Right cardiac atrium (tissue), 5 donors: Measurements from ENCODE around the gene UBE2K. TPM values are rescaled to one million over a fixed set of nuclear protein-coding genes. Genes with fewer than 3 reads are reported as not detected.
"Not testable (repeated sequence)": the region's sequence is repeated elsewhere in the genome, so short reads cannot be mapped to it uniquely, and the experiment has no call there.

ENCODE experiments used
- ATAC-seq, 2 donors: fragments of 200-7000 bp; cut with Tn5 transposase; one replicate each; pipeline versions ENCODE4 v1.8.0 to v1.9.1; 2020; ENCODE audit warnings: moderate library complexity in 2 of 2, mild to moderate bottlenecking in 1 of 2
- DNase-seq, 3 donors: peaks; one replicate each; pipeline ENCODE4 v3.0.0-alpha.2; 2020
- H3K27ac ChIP-seq: one replicate; pipeline ENCODE4 v1.5.1; 2013; ENCODE audit warnings: mild to moderate bottlenecking, low read length, control low read depth, moderate library complexity
- H3K27me3 ChIP-seq: one replicate; pipeline ENCODE4 v1.6.1; 2013; ENCODE audit not compliant: control insufficient read depth, insufficient read depth
- H3K4me1 ChIP-seq: one replicate; pipeline ENCODE4 v1.6.1; 2013; ENCODE audit warnings: low read length; ENCODE audit not compliant: control insufficient read depth, insufficient read depth
- H3K4me3 ChIP-seq: one replicate; pipeline ENCODE4 v1.5.1; 2013; ENCODE audit warnings: low read length, control low read depth
- H3K9me3 ChIP-seq: one replicate; pipeline ENCODE4 v1.6.1; 2013; ENCODE audit warnings: low read length; ENCODE audit not compliant: control insufficient read depth
- WGBS: extraction: QIAGEN DNeasy Blood & Tissue Kit; methylation state at CpG from one replicate; pipeline ENCODE4 v1.1.7; 2013; 5-methylcytosine and 5-hydroxymethylcytosine counted together
- intact Hi-C, 4 donors: fragments of 100-400 bp; cut with DNase I; formaldehyde crosslinking; loops; one replicate each; pipeline versions ENCODE4 v1.11.0 to v1.14.0; 2022 to 2023
- long read RNA-seq, 4 donors: library from polyadenylated mRNA; unstranded; transcript quantifications; one replicate each; pipeline ENCODE4 v2.0.0, GENCODE V29; 2020 to 2021
- polyA plus RNA-seq: library from polyadenylated mRNA; stranded (reverse); fragments of 200-250 nt; gene quantifications from one replicate; pipeline ENCODE4 v1.2.3, GENCODE V29; 2013
- total RNA-seq, 4 donors: library from RNA; stranded (reverse); fragmentation: NEBNext Ultra II Directional; extraction: Animal tissue kit (Norgen Biotek cat#: 25700); gene quantifications; one replicate each; pipeline ENCODE4 v1.2.1, GENCODE V29; 2021
- donor health status: healthy with polysubstance abuse.
- donor health status: DM: no; HTN: yes; CAD: no.
- donor health status: DM: no; HTN: no; CAD: no.
- donor health status: DM: no; HTN: yes; CAD: no; lungs with severe emphysema.
- donor health status: DM: yes; HTN: yes; CAD: no.

The UBE2K gene
- total RNA-seq (10 to 100 TPM; 55.4 to 59.5 (median 57.4) TPM), polyA plus RNA-seq (38.2 TPM)
- long read RNA-seq, donor 1, full-length matches to known transcripts, result 22 of 29 reads
- long read RNA-seq, donor 1, partial matches to known transcripts, result 3 of 29 reads
- long read RNA-seq, donor 1, other reads (novel, unspliced or antisense), result 4 of 29 reads
- long read RNA-seq, donor 2, full-length matches to known transcripts, result 9 of 14 reads
- long read RNA-seq, donor 2, partial matches to known transcripts, result 1 of 14 reads
- long read RNA-seq, donor 2, other reads (novel, unspliced or antisense), result 4 of 14 reads
- long read RNA-seq, donor 3, full-length matches to known transcripts, result 36 of 48 reads
- long read RNA-seq, donor 3, partial matches to known transcripts, result 0 of 48 reads
- long read RNA-seq, donor 3, other reads (novel, unspliced or antisense), result 12 of 48 reads
- long read RNA-seq, donor 4, full-length matches to known transcripts, result 7 of 10 reads
- long read RNA-seq, donor 4, partial matches to known transcripts, result 0 of 10 reads
- long read RNA-seq, donor 4, other reads (novel, unspliced or antisense), result 3 of 10 reads

- intact Hi-C loops, result loop anchor here (2.0 to 10.0 kb wide), 6 partner anchors 137 to 607 kb away; partner anchors contain the start of genes PDS5A (in 4 of the 4) and N4BP2 (in 1 of the 4)
- Histone ChIP-seq H3K9me3 (no peaks in the 10 kb centered on the region), H3K4me3 (peak within 1 kb of the TSS; percentile 63), H3K4me1 (no peaks in the 10 kb centered on the region), H3K27ac (peak within 1 kb of the TSS; percentile 92), H3K27me3 (no peaks in the 10 kb centered on the region)
- under 1% methylated on average over 84 of the region's 84 CpGs for WGBS
- DNase-seq (peak; percentile 92 to 97 (median 97)), ATAC-seq (peak; percentile 99 to 100)
Measured at GRCh38 chr4:39697740-39698423, at the start of gene UBE2K. UBE2K (plus strand) TSS chr4:39698136; CDS start chr4:39698328, 192 bp downstream.

GRCh38 chr4:39648213-39648612, 49.7 kb upstream of the UBE2K start:
- H3K4me1 ChIP-seq, result no peaks in the 10 kb centered on the region
- intact Hi-C loops, result loop anchor here in 1 of 4 donors (10.0 kb wide), 2 partner anchors 123 to 183 kb away; partner anchors contain the start of gene UGDH
- no peak overlapping the region for H3K27ac ChIP-seq
- no peak overlapping the region for H3K4me3 ChIP-seq
- DNase-seq (no peak), ATAC-seq (no peak)
- no peaks in the 10 kb centered on the region for H3K9me3 ChIP-seq
- 88% methylated on average over 3 of the region's 3 CpGs for WGBS
- H3K27me3 ChIP-seq, result no peaks in the 10 kb centered on the region

- ATAC-seq, result no peak
- WGBS, result 91% methylated on average over 6 of the region's 6 CpGs
- no peak overlapping the region for H3K4me3 ChIP-seq
- H3K4me1 ChIP-seq, result no peaks in the 10 kb centered on the region
- H3K9me3 ChIP-seq, result no peaks in the 10 kb centered on the region
- no peaks in the 10 kb centered on the region for H3K27me3 ChIP-seq
- no peak overlapping the region for H3K27ac ChIP-seq
- intact Hi-C loops, result loop anchor here in 1 of 4 donors (10.0 kb wide), 2 partner anchors 124 to 184 kb away; partner anchors contain the start of gene UGDH
- DNase-seq, result no peak
Measured at GRCh38 chr4:39648827-39649558, 48.9 kb upstream of the UBE2K start.

GRCh38 chr4:39649639-39650265, 48.2 kb upstream of the UBE2K start:
- intact Hi-C loops, result loop anchor here in 1 of 4 donors (10.0 kb wide), 2 partner anchors 125 to 185 kb away; partner anchors contain the start of gene UGDH
- 80% methylated on average over 2 of the region's 2 CpGs for WGBS

GRCh38 chr4:39651586-39651985, 46.4 kb upstream of the UBE2K start:
- H3K4me1 ChIP-seq, H3K27ac ChIP-seq, DNase-seq, intact Hi-C loops, H3K9me3 ChIP-seq, ATAC-seq, H3K4me3 ChIP-seq, H3K27me3 ChIP-seq: not testable (repeated sequence)
- 93% methylated on average over 4 of the region's 4 CpGs for WGBS

More at GRCh38 chr4:39649639-39650265, 48.2 kb upstream of the UBE2K start:
- no peak overlapping the region for H3K27ac ChIP-seq
- ATAC-seq (no peak), DNase-seq (no peak)
- H3K27me3 ChIP-seq, result no peaks in the 10 kb centered on the region
- H3K4me3 ChIP-seq, result no peak overlapping the region
- H3K4me1 ChIP-seq, result no peaks in the 10 kb centered on the region
- no peaks in the 10 kb centered on the region for H3K9me3 ChIP-seq

- H3K9me3 ChIP-seq, result no peaks in the 10 kb centered on the region
- intact Hi-C loops, result no loop called here
- H3K4me1 ChIP-seq, result no peaks in the 10 kb centered on the region
- H3K27me3 ChIP-seq, result no peaks in the 10 kb centered on the region
- peak in 1 of 2 donors; percentile 38 for ATAC-seq
- no peak overlapping the region for H3K27ac ChIP-seq
- no peak for DNase-seq
- H3K4me3 ChIP-seq, result no peak overlapping the region
Measured at GRCh38 chr4:39655211-39655610, 42.7 kb upstream of the UBE2K start.

GRCh38 chr4:39655876-39656275, 42.1 kb upstream of the UBE2K start:
- Histone ChIP-seq H3K27me3 (no peaks in the 10 kb centered on the region), H3K4me1 (no peaks in the 10 kb centered on the region), H3K4me3 (no peak overlapping the region), H3K27ac (no peak overlapping the region), H3K9me3 (no peaks in the 10 kb centered on the region)
- WGBS, result 79% methylated on average over 3 of the region's 3 CpGs
- DNase-seq (no peak), ATAC-seq (peak; percentile 46 to 90)
- intact Hi-C loops, result no loop called here

- H3K4me3 ChIP-seq, intact Hi-C loops, DNase-seq, H3K27ac ChIP-seq, H3K27me3 ChIP-seq, H3K9me3 ChIP-seq, H3K4me1 ChIP-seq, ATAC-seq: not testable (repeated sequence)
- WGBS, result 92% methylated on average over 5 of the region's 5 CpGs
Measured at GRCh38 chr4:39656638-39657037, 41.3 kb upstream of the UBE2K start.

- H3K4me1 ChIP-seq, result no peaks in the 10 kb centered on the region
- H3K9me3 ChIP-seq, result no peaks in the 10 kb centered on the region
- ATAC-seq (no peak), DNase-seq (no peak)
- intact Hi-C loops, result no loop called here
- H3K27me3 ChIP-seq, result no peaks in the 10 kb centered on the region
- H3K27ac ChIP-seq, result no peak overlapping the region
- 87% methylated on average over 6 of the region's 6 CpGs for WGBS
- no peak overlapping the region for H3K4me3 ChIP-seq
Measured at GRCh38 chr4:39657465-39657864, 40.5 kb upstream of the UBE2K start.

GRCh38 chr4:39658756-39659155, 39.2 kb upstream of the UBE2K start:
- H3K9me3 ChIP-seq, result no peaks in the 10 kb centered on the region
- WGBS, result 87% methylated on average over 3 of the region's 3 CpGs

More at GRCh38 chr4:39658756-39659155, 39.2 kb upstream of the UBE2K start:
- Histone ChIP-seq H3K4me1 (no peaks in the 10 kb centered on the region), H3K4me3 (no peak overlapping the region), H3K27ac (no peak overlapping the region), H3K27me3 (no peaks in the 10 kb centered on the region)
- no peak for DNase-seq
- intact Hi-C loops, result no loop called here
- ATAC-seq, result no peak
